DND-41 (cell line): Measurements from ENCODE around the gene SPATA46.

ENCODE experiments used
- CTCF ChIP-seq: IDR thresholded peaks from 2 replicates; pipeline ENCODE4 v1.5.1; 2012; ENCODE audit warnings: borderline replicate concordance, low read length, moderate library complexity, mild to moderate bottlenecking; ENCODE audit not compliant: poor library complexity, severe bottlenecking; ENCODE audit errors: extremely low read depth
- EZH2 ChIP-seq: IDR thresholded peaks from 3 replicates; pipeline ENCODE4 v1.6.1; 2012; ENCODE audit warnings: borderline replicate concordance, low read depth, mild to moderate bottlenecking, moderate library complexity, low read length, inconsistent platforms; ENCODE audit not compliant: severe bottlenecking

DNA sequence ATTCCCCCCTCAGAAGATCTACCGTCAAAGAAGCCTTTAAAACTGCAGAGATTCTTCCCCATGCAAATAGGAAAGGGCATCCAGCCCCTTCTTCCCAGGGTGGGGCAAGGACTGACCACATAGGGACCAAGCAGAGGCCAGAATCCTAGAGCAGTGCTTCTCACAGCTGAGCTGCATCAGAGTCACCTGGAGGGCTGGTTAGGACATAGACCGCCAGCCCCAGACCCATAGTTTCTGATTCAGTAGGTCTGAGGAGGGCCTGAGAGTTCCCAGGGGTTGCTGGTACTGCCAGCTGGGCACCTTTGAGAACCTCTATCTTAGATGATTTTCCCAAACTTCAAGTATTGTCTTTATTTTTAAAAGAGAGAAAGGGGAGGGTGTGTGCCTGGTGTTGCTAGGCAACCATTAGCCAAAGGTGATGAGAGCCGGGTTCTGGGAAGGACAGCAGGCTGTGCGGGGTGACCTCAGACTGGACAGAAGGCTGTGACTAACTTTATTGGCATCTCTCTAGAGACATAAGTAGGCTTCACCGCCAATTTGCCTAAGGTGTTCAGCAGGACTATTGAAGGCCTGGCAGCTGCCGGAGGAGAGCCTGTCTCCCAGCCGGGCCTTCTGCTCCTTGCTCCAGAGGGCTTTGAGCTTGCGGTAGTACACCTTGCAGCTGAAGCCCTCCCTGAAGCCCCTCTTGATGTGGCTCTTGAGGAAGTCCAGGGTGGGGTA lies 3.0 kb downstream of the SPATA46 start:
- TF ChIP-seq EZH2, result no peak
- no peak for TF ChIP-seq CTCF
